Loucy (cell line): Measurements from ENCODE around the gene MN1.

ENCODE experiments used
- CTCF ChIP-seq: fragments of 200-600 bp; sonication (generic); conservative IDR thresholded peaks from 2 replicates; pipeline ENCODE4 v1.5.1; 2014; ENCODE audit warnings: mild to moderate bottlenecking, antibody characterized with exemption, low read length
- EZH2phosphoT487 ChIP-seq: fragments of 200-600 bp; IDR thresholded peaks from 2 replicates; pipeline ENCODE4 v1.6.1; 2018; ENCODE audit warnings: antibody characterized with exemption, mild to moderate bottlenecking, moderate library complexity, borderline replicate concordance

- TF ChIP-seq CTCF (no peak), EZH2phosphoT487 (no peak)
Observed at GRCh38 chr22:27796829-27797519, 4.6 kb downstream of the MN1 start.
